ENCODE data around the gene CLEC4M. TPM values are rescaled to one million over a fixed set of nuclear protein-coding genes. Genes with fewer than 3 reads are reported as not detected.

CLEC4M gene
- total RNA-seq, 4 donors from 2014 or later: not detected

DNA sequence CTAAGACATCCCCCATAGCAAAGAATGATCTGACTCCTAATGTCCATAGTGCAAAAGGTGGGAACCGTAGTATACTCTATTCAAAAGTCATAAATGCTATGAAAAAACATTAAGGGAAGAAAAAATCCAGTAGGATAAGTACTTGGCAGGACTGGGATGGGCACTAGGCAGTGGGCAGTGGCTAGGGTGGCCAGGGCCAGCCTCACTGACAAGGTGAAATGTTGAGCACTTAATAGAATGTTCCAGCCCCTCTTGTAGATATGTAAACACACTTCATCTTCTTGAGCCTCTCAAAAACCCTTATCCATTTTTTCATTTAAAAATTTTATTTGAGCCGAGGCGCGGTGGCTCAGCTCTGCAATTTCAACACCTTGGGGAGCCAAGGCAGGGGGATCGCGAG is 29.7 kb upstream of the CLEC4M start:
- TF ChIP-seq, protein P1, sequence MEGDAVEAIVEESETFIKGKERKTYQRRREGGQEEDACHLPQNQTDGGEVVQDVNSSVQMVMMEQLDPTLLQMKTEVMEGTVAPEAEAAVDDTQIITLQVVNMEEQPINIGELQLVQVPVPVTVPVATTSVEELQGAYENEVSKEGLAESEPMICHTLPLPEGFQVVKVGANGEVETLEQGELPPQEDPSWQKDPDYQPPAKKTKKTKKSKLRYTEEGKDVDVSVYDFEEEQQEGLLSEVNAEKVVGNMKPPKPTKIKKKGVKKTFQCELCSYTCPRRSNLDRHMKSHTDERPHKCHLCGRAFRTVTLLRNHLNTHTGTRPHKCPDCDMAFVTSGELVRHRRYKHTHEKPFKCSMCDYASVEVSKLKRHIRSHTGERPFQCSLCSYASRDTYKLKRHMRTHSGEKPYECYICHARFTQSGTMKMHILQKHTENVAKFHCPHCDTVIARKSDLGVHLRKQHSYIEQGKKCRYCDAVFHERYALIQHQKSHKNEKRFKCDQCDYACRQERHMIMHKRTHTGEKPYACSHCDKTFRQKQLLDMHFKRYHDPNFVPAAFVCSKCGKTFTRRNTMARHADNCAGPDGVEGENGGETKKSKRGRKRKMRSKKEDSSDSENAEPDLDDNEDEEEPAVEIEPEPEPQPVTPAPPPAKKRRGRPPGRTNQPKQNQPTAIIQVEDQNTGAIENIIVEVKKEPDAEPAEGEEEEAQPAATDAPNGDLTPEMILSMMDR (IDR thresholded peaks at IDR 0.05 in 4 of 5, conservative IDR thresholded peaks at IDR 0.05 in 1 of 5): no peak
- no peak for TF ChIP-seq POLR2A (IDR thresholded peaks at IDR 0.05)
- in situ Hi-C loops (cut with MboI; ENCODE audit: low sequenced_read_pairs in 4 of 4) (no loop called here), intact Hi-C loops (cut with DNase I; ENCODE audit: low total_unique reads) (no loop called here)
- no peak overlapping the region for H3K27ac ChIP-seq
- H3K36me3 ChIP-seq: no peaks in the 10 kb centered on the region
- no peaks in the 10 kb centered on the region for H3K9me3 ChIP-seq
- H3K4me1 ChIP-seq: no peaks in the 10 kb centered on the region
- peaks cover 20 to 34% (median 32%) of the 10 kb centered on the region in 3 donors for H3K27me3 ChIP-seq
- DNase-seq (no peak), ATAC-seq (no peak)
- H3K4me3 ChIP-seq: no peak overlapping the region

DNA sequence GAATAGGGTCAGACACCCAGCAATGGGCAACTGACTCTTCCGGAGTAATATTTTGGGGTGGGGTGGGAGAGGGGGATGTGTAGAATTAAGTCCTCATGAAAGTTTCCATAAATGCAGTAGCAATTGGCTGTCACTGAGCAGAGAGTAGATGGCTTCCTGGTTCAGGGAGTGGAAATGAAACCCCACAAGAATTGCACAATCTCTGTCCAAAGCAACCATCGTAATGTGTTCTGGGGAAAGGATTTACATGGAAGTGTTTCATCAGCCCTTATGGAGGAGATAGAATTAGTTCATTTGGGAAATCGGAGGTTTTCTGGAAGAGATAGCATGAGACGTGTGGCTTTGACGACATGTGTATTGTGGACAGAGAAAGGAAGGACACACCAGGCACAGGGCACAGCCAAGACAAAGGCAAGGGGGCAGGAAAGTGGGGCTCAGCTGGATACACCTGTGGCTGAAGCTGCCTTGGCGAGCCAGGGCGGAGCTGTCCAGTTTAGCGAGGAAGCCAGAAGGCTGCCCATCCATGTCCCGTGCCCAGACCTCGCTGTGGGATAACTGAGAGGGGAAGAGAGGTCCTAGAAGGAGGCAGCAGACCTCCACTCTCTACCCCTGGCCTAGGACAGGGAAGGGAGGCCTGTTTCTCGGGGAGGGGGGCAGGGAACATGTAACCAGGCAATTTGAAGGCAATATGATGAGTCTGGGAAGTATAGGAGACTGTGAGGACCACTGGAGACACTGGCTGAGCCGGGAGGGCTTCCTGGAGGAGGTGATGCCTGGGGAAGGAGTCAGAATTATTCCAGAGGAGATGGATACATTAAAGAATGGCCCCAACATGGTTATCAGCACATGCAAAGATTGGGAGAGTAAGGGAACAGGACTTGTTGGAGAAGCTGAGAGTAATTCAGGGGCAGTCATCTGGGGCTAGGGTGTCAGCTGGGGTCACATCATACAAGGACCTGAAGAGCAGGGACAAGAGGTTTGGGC is 28.5 kb upstream of the CLEC4M start:
- Histone ChIP-seq H3K27me3 (peaks cover 10 to 26% (median 26%) of the 10 kb centered on the region in 3 donors), H3K4me1 (no peaks in the 10 kb centered on the region), H3K27ac (no peak overlapping the region), H3K36me3 (no peaks in the 10 kb centered on the region), H3K4me3 (no peak overlapping the region), H3K9me3 (no peaks in the 10 kb centered on the region)
- DNase-seq (no peak), ATAC-seq (no peak)
- in situ Hi-C loops (cut with MboI; ENCODE audit: low sequenced_read_pairs in 4 of 4): no loop called here
- intact Hi-C loops (cut with DNase I; ENCODE audit: low total_unique reads): no loop called here
- TF ChIP-seq, protein P1 (IDR thresholded peaks at IDR 0.05 in 4 of 5, conservative IDR thresholded peaks at IDR 0.05 in 1 of 5): no peak
- TF ChIP-seq POLR2A (IDR thresholded peaks at IDR 0.05): no peak

DNA sequence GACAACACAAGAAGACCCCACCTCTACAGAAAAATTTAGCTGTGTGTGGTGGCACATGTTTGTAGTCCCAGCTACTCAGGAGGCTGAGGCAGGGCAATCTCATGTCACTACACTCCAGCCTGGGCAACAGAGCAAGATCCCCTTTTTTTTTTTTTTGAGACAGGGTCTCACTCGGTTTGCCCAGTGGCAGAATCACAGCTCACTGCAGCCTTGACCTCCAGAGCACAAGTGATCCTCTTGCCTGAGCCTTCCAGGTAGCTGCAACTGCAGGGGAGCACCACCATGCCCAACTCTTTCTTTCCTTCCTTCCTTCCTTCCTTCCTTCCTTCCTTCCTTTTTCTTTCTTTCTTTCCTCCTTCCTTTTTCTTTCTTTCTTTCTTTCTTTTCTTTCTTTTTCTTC is 26.9 kb upstream of the CLEC4M start:
- Histone ChIP-seq H3K4me3 (no peak overlapping the region), H3K4me1 (no peaks in the 10 kb centered on the region), H3K36me3 (no peaks in the 10 kb centered on the region), H3K27ac (no peak overlapping the region), H3K9me3 (no peaks in the 10 kb centered on the region), H3K27me3 (peaks cover under 1 to 11% (median 11%) of the 10 kb centered on the region in 3 donors)
- in situ Hi-C loops (cut with MboI; ENCODE audit: low sequenced_read_pairs in 4 of 4): no loop called here
- ATAC-seq (no peak), DNase-seq (no peak)
- TF ChIP-seq, protein P1 (IDR thresholded peaks at IDR 0.05 in 4 of 5, conservative IDR thresholded peaks at IDR 0.05 in 1 of 5): no peak
- TF ChIP-seq POLR2A (IDR thresholded peaks at IDR 0.05): no peak
- intact Hi-C loops (cut with DNase I; ENCODE audit: low total_unique reads): no loop called here

DNA sequence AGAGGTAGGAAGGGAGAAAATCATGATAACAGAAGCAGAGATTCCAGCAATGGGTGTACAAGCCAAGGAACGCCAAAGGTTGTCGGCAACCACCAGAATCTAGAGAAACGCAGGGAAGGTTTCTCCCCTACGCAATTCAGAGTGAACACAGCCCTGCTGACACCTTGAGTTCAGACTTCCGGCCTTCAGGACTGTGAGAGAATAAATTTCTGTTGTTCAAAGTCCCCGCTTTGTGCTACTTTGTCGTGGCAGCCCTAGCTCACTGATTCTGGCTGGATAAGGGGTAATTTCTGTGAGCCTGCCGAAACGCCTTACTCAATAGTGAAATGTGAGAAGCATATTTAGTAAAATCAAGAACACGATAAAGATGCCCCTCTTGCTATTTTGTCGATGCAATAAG is 25.8 kb upstream of the CLEC4M start:
- Histone ChIP-seq H3K36me3 (no peaks in the 10 kb centered on the region), H3K27me3 (peaks cover 0 to 2% (median 2%) of the 10 kb centered on the region in 3 donors), H3K27ac (no peak overlapping the region), H3K9me3 (no peaks in the 10 kb centered on the region), H3K4me1 (no peaks in the 10 kb centered on the region), H3K4me3 (no peak overlapping the region)
- TF ChIP-seq, protein P1 (IDR thresholded peaks at IDR 0.05 in 4 of 5, conservative IDR thresholded peaks at IDR 0.05 in 1 of 5): no peak
- no peak for TF ChIP-seq POLR2A (IDR thresholded peaks at IDR 0.05)
- ATAC-seq: no peak
- in situ Hi-C loops (cut with MboI; ENCODE audit: low sequenced_read_pairs in 4 of 4) (no loop called here), intact Hi-C loops (cut with DNase I; ENCODE audit: low total_unique reads) (no loop called here)
- no peak for DNase-seq

All from gastrocnemius medialis (tissue), 4 donors.